Activated CD8-positive, alpha-beta T cell treated with anti-CD3 and anti-CD28 coated beads for 36 hours (primary cell): Measurements from ENCODE around the gene LAGE3. TPM values are rescaled to one million over a fixed set of nuclear protein-coding genes. Genes with fewer than 3 reads are reported as not detected.

Source experiments
- ATAC-seq: fragments of 200-7000 bp; cut with Tn5 transposase; one replicate; pipeline ENCODE4 v1.10.0; 2021; ENCODE audit warnings: mild to moderate bottlenecking, moderate library complexity
- CTCF ChIA-PET: fragments of 350-600 bp; sonication (Branson Sonifier 250); formaldehyde crosslinking; loops from one replicate; lab custom pipeline; 2021; ENCODE audit warnings: antibody characterized with exemption; lab: Charles Lee
- POLR2A ChIA-PET: fragments of 350-600 bp; sonication (Branson Sonifier 250); formaldehyde crosslinking; loops from one replicate; lab custom pipeline; 2021; ENCODE audit warnings: antibody characterized with exemption; lab: Charles Lee
- DNase-seq: peaks from one replicate; pipeline ENCODE4 v3.0.0-alpha.2; 2020
- H3K27ac Mint-ChIP-seq: one replicate; pipeline ENCODE4 v1.8.0; 2021; ENCODE audit warnings: mild to moderate bottlenecking, mixed read lengths
- H3K27me3 Mint-ChIP-seq: one replicate; pipeline ENCODE4 v1.8.0; 2021; ENCODE audit warnings: mixed read lengths
- H3K36me3 Mint-ChIP-seq: one replicate; pipeline ENCODE4 v1.8.0; 2021; ENCODE audit warnings: low read depth, mixed read lengths
- H3K4me1 Mint-ChIP-seq: one replicate; pipeline ENCODE4 v1.8.0; 2021; ENCODE audit warnings: low read depth, mixed read lengths
- H3K4me3 Mint-ChIP-seq: one replicate; pipeline ENCODE4 v1.8.0; 2021; ENCODE audit warnings: mild to moderate bottlenecking, moderate library complexity, mixed read lengths
- H3K9me3 Mint-ChIP-seq: one replicate; pipeline ENCODE4 v1.8.0; 2021; ENCODE audit warnings: mixed read lengths
- CTCF ChIP-seq: fragments of 200-600 bp; IDR thresholded peaks from one replicate; pipeline ENCODE4 v1.8.0; 2022; ENCODE audit warnings: antibody characterized with exemption, mild to moderate bottlenecking
- intact Hi-C: fragments of 100-400 bp; cut with micrococcal nuclease; formaldehyde crosslinking; loops from one replicate; pipeline ENCODE4 v1.10.0; 2022
- total RNA-seq, 2 experiments: library from RNA; stranded (reverse); gene quantifications; one replicate each; pipeline ENCODE4 v1.2.3, GENCODE V29; 2021

LAGE3 gene
- total RNA-seq, 2 experiments from 2014 or later = 49.8 to 50.1 TPM

DNA sequence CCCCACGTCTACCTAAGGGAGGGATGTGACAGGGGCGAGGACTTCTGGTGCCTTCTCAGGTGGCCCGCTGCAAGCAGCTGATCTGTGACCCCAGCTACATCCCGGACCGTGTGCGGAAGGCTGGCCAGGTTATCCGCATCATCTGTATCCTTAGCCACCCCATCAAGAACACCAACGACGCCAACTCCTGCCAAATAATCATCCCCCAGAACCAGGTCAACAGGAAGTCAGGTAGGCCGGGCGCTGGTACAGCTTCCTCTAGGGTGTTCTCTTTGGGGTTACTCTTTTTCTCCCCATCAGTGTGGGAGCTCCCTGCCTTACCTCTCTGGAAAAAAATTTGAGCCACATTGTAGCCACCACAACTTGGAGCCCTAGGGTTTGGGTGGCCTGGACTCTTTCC is 37.5 kb downstream of the LAGE3 start:
- Mint-ChIP-seq H3K4me3 (no peak overlapping the region), H3K36me3 (peaks cover 10% of the 10 kb centered on the region), H3K4me1 (peaks cover 32% of the 10 kb centered on the region), H3K27ac (no peak overlapping the region), H3K9me3 (no peaks in the 10 kb centered on the region), H3K27me3 (no peaks in the 10 kb centered on the region)
- CTCF ChIA-PET = interaction anchor here (1.2 kb wide), 1 partner anchor 49 kb away, joined by 3 read pairs; the partner anchor contains the start of gene SLC10A3
- TF ChIP-seq CTCF = no peak
- ATAC-seq (no peak), DNase-seq (no peak)
- intact Hi-C loops = no loop called here
- POLR2A ChIA-PET = interaction anchor here (0.8 kb wide), 1 partner anchor 44 kb away, joined by 5 read pairs; the partner anchor contains the start of gene UBL4A

DNA sequence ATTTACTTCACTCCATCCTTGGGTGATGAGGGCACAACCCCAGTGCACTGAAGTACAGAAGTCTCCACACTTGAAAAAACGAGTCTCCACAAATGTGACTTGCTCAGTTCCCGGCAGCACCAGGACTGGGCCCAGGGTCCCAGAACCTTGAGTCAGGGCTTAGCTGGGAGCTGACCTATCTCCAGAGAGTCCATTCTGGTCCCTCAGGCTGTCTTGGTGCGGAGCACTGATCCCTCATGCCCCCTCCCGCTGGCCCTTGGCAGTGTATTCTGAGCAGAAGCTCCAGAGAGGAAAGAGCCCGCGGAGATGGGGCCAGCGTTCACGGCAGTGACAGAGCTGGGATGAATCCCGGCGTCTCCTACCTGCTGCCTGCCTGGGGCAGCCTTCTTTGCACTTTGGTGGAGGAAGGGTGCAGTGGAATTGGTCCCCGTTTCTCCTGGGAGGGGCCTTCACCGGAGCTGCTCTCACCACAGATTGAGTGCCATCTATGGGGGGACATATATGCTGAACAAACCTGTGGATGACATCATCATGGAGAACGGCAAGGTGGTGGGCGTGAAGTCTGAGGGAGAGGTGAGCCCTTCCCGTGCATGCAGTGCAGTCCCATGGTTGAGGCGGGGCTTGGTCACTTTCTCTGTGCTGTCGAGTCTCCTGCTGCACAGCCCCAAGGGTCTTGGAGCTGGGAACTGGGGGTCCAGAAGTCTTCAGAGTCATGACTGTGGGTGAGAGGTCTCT is 38.3 kb downstream of the LAGE3 start:
- CTCF ChIA-PET = interaction anchor here (1.2 kb wide), 1 partner anchor 50 kb away, joined by 3 read pairs; the partner anchor contains the start of gene SLC10A3
- H3K27me3 Mint-ChIP-seq = no peaks in the 10 kb centered on the region
- ATAC-seq (no peak), DNase-seq (no peak)
- no peaks in the 10 kb centered on the region for H3K9me3 Mint-ChIP-seq
- peak overlapping the region; percentile 30 for H3K27ac Mint-ChIP-seq
- intact Hi-C loops = no loop called here
- no peak overlapping the region for H3K4me3 Mint-ChIP-seq
- peaks cover 34% of the 10 kb centered on the region for H3K4me1 Mint-ChIP-seq
- POLR2A ChIA-PET = interaction anchor here (0.8 to 1.0 kb wide), 2 partner anchors 45 to 468 kb away, joined by 3 to 5 read pairs; partner anchors contain the start of genes HCFC1, TMEM187 and UBL4A
- no peak for TF ChIP-seq CTCF
- peaks cover 17% of the 10 kb centered on the region for H3K36me3 Mint-ChIP-seq

DNA sequence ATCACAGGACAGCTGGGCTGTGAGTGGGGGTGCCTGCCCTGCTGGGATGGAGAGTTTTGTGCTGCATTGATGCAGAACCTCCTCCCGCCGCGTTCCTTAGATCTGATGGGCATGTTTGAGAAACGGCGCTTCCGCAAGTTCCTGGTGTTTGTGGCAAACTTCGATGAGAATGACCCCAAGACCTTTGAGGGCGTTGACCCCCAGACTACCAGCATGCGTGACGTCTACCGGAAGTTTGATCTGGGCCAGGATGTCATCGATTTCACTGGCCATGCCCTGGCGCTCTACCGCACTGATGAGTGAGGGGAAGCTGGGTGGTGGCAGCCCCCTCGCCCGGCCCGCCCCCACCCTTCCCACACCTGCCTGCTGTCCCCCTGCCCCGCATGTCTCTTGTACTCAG is 39.2 kb downstream of the LAGE3 start:
- H3K36me3 Mint-ChIP-seq = peaks cover 17% of the 10 kb centered on the region
- no peak overlapping the region for H3K4me3 Mint-ChIP-seq
- no peaks in the 10 kb centered on the region for H3K9me3 Mint-ChIP-seq
- POLR2A ChIA-PET = no interaction called here
- TF ChIP-seq CTCF = no peak
- no peak overlapping the region for H3K27ac Mint-ChIP-seq
- DNase-seq (no peak), ATAC-seq (no peak)
- H3K4me1 Mint-ChIP-seq = peaks cover 34% of the 10 kb centered on the region
- CTCF ChIA-PET = no interaction called here
- no peaks in the 10 kb centered on the region for H3K27me3 Mint-ChIP-seq
- intact Hi-C loops = no loop called here

DNA sequence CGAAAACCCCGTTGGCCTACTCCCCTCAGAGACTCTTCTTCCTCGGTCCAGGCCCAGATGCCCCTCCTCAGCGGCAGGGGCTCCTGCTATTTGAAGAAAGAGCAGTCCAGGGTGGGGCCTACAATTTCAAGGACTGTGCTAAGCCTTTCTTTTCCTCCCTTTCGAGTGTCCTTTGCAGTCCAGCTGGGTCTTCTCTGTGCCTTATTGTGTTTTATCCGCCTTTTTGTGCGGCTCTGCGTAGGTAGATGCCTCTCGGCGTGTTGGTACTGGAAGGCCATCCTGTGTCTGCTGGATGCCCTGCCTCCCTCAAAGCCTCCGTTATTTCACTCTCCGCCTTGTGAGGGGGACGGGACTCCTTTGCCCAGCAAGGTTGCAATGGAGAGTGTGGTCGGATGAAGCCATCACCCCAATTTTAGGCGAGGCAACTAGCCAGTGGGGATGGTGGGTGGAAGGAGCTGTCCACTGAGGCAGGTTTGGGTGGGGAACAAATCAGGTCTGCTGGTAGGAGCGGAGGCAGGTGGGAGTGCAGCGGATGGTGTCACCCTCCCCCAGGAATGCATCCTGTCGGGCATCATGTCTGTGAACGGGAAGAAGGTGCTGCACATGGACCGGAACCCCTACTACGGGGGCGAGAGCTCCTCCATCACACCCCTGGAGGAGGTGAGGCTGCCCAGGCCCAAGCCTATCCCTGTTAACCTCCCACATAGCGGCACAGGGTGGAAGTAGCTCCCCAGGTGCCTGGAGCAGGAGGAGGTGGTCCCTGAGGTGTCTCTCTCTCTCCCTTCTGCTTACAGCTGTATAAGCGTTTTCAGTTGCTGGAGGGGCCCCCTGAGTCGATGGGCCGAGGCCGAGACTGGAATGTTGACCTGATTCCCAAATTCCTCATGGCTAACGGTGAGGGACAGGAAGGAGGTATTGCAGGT is 40.8 kb downstream of the LAGE3 start:
- ATAC-seq (no peak), DNase-seq (no peak)
- Mint-ChIP-seq H3K9me3 (no peaks in the 10 kb centered on the region), H3K36me3 (peaks cover 18% of the 10 kb centered on the region), H3K27me3 (no peaks in the 10 kb centered on the region), H3K4me1 (peaks cover 30% of the 10 kb centered on the region), H3K4me3 (peak overlapping the region; percentile 86), H3K27ac (peak overlapping the region; percentile 84)
- CTCF ChIA-PET = no interaction called here
- TF ChIP-seq CTCF = no peak
- intact Hi-C loops = no loop called here
- POLR2A ChIA-PET = interaction anchor here (1.5 kb wide), 1 partner anchor 39 kb away, joined by 4 read pairs; no protein-coding TSS in a partner anchor
